OCI-LY3 (cell line): Measurements from ENCODE around the gene S100A7A.

ENCODE experiments used
- H2AFZ ChIP-seq: fragments of 200-600, 300-600 bp; shearing (Covaris generic); 2 replicates; pipeline ENCODE4 v1.6.0; 2014; ENCODE audit warnings: antibody characterized with exemption, low read depth, low read length
- H3K27ac ChIP-seq: fragments of 200-600, 300-600 bp; sonication (generic); 2 replicates; pipeline ENCODE4 v1.5.1; 2014; ENCODE audit warnings: mild to moderate bottlenecking, low read length, moderate library complexity, mixed read lengths
- H3K27me3 ChIP-seq: fragments of 200-600, 300-600 bp; sonication (generic); 2 replicates; pipeline ENCODE4 v1.6.1; 2014; ENCODE audit warnings: low read depth, low read length, mixed read lengths
- H3K36me3 ChIP-seq: fragments of 200-600, 300-600 bp; sonication (generic); replicated peaks from 2 replicates; pipeline ENCODE3; 2014; ENCODE audit warnings: low read depth, low read length, mixed read lengths
- H3K4me1 ChIP-seq: fragments of 300-600, 200-600 bp; sonication (generic); 2 replicates; pipeline ENCODE4 v1.6.1; 2014; ENCODE audit warnings: low read length, mixed read lengths
- H3K4me2 ChIP-seq: fragments of 200-600, 300-600 bp; sonication (generic); 2 replicates; pipeline ENCODE4 v1.6.1; 2014; ENCODE audit warnings: low read length, mixed read lengths
- H3K4me3 ChIP-seq: fragments of 300-600, 200-600 bp; sonication (generic); 2 replicates; pipeline ENCODE4 v1.5.1; 2014; ENCODE audit warnings: antibody characterized with exemption, mild to moderate bottlenecking, low read length, moderate library complexity
- H3K79me2 ChIP-seq: fragments of 300-600, 200-600 bp; shearing (Covaris generic); 2 replicates; pipeline ENCODE4 v1.6.1; 2014; ENCODE audit warnings: mild to moderate bottlenecking, low read length, mixed read lengths
- H3K9ac ChIP-seq: fragments of 300-600, 200-600 bp; shearing (Covaris generic); 2 replicates; pipeline ENCODE4 v1.6.0; 2014; ENCODE audit warnings: mild to moderate bottlenecking, low read length, moderate library complexity
- H3K9me3 ChIP-seq: fragments of 200-600, 300-600 bp; shearing (Covaris generic); 2 replicates; pipeline ENCODE4 v1.6.1; 2014; ENCODE audit warnings: low read length, mixed read lengths; ENCODE audit not compliant: insufficient read depth
- H4K20me1 ChIP-seq: fragments of 200-600, 300-600 bp; sonication (generic); 2 replicates; pipeline ENCODE4 v1.6.1; 2016; ENCODE audit warnings: low read length, mixed read lengths; ENCODE audit not compliant: insufficient read depth
- EZH2phosphoT487 ChIP-seq: fragments of 200-600 bp; shearing (Covaris generic); IDR thresholded peaks from 2 replicates; pipeline ENCODE4 v1.6.1; 2018; ENCODE audit warnings: antibody characterized with exemption, mixed run types, low read depth
- TF ChIP-seq, protein P1 (sequence below): fragments of 200-600, 300-600 bp; sonication (generic); IDR thresholded peaks from 2 replicates; pipeline ENCODE4 v1.5.1; 2014; ENCODE audit warnings: antibody characterized with exemption, low read length, low read depth

The S100A7A gene

GRCh38 chr1:153379591-153379990 is 36.7 kb upstream of the S100A7A start:
- H3K4me1 ChIP-seq, result no peaks in the 10 kb centered on the region
- H4K20me1 ChIP-seq, result no peaks in the 10 kb centered on the region
- H3K36me3 ChIP-seq, result no peaks in the 10 kb centered on the region
- no peak overlapping the region for H3K4me2 ChIP-seq
- peaks cover 68% of the 10 kb centered on the region for H3K27me3 ChIP-seq
- no peak overlapping the region for H3K9ac ChIP-seq
- H3K79me2 ChIP-seq, result no peaks in the 10 kb centered on the region
- H2AFZ ChIP-seq, result no peak overlapping the region
- no peak for TF ChIP-seq EZH2phosphoT487
- TF ChIP-seq, protein P1, sequence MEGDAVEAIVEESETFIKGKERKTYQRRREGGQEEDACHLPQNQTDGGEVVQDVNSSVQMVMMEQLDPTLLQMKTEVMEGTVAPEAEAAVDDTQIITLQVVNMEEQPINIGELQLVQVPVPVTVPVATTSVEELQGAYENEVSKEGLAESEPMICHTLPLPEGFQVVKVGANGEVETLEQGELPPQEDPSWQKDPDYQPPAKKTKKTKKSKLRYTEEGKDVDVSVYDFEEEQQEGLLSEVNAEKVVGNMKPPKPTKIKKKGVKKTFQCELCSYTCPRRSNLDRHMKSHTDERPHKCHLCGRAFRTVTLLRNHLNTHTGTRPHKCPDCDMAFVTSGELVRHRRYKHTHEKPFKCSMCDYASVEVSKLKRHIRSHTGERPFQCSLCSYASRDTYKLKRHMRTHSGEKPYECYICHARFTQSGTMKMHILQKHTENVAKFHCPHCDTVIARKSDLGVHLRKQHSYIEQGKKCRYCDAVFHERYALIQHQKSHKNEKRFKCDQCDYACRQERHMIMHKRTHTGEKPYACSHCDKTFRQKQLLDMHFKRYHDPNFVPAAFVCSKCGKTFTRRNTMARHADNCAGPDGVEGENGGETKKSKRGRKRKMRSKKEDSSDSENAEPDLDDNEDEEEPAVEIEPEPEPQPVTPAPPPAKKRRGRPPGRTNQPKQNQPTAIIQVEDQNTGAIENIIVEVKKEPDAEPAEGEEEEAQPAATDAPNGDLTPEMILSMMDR, result no peak
- no peak overlapping the region for H3K4me3 ChIP-seq
- no peaks in the 10 kb centered on the region for H3K9me3 ChIP-seq
- no peak overlapping the region for H3K27ac ChIP-seq

DNA sequence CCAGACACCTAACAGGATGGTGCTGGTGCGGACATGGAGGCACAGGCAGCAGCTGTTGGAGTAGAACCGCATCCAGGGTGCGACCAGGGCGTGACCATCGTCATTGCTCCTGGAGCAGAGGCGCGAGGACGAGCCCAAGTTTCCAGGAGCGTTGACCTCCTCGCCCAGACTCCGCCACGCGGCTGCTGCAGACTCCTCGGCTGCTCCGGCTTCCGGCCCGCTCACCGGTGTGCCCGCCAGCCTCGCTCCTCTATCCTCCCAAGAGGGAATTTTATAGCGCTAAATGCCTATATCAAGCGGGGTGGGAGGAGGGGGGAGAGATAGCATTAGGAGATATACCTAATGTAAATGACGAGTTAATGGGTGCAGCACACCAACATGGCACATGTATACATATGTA is 35.6 kb upstream of the S100A7A start:
- H3K79me2 ChIP-seq, result no peaks in the 10 kb centered on the region
- TF ChIP-seq, protein P1, result no peak
- TF ChIP-seq EZH2phosphoT487, result no peak
- H4K20me1 ChIP-seq, result no peaks in the 10 kb centered on the region
- H3K9ac ChIP-seq, result no peak overlapping the region
- H3K4me1 ChIP-seq, result no peaks in the 10 kb centered on the region
- H3K4me2 ChIP-seq, result no peak overlapping the region
- no peaks in the 10 kb centered on the region for H3K9me3 ChIP-seq
- H3K27me3 ChIP-seq, result peaks cover 72% of the 10 kb centered on the region
- no peaks in the 10 kb centered on the region for H3K36me3 ChIP-seq
- H2AFZ ChIP-seq, result no peak overlapping the region
- H3K4me3 ChIP-seq, result no peak overlapping the region
- no peak overlapping the region for H3K27ac ChIP-seq

DNA sequence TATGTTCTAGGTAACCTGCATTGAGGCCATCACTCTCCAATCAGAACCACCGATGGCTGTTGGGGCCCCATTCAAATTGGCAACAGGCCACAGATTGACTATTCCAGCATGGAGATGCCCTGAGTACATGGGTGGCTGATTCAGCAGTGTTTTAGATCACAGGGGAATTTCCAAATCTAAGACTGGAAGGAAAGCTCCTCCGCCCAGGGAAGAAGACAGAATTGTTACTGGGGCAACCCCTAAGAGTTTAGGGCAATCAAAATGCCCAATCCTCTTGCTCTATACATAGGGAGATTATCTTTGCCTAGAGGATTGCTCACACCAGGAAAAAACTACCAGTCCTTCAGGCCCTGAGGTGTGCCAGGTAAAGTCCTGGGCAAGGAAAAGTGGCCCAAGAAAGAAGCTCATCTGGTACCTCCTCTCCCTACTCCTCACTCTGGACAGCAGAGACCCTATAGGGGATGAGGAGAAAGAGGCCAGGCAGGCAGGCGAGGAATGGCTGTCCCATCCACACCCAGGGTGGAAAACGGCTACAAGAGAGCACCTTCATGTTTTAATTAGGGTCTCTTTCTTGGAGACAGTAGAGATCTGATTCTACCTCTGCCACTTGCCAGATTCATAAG is 31.3 kb upstream of the S100A7A start:
- no peaks in the 10 kb centered on the region for H3K79me2 ChIP-seq
- H3K9me3 ChIP-seq, result no peaks in the 10 kb centered on the region
- TF ChIP-seq, protein P1, result no peak
- TF ChIP-seq EZH2phosphoT487, result no peak
- no peaks in the 10 kb centered on the region for H3K36me3 ChIP-seq
- H3K4me3 ChIP-seq, result no peak overlapping the region
- no peak overlapping the region for H3K9ac ChIP-seq
- H2AFZ ChIP-seq, result no peak overlapping the region
- H3K27me3 ChIP-seq, result peaks cover 78% of the 10 kb centered on the region
- no peaks in the 10 kb centered on the region for H3K4me1 ChIP-seq
- H4K20me1 ChIP-seq, result no peaks in the 10 kb centered on the region
- no peak overlapping the region for H3K4me2 ChIP-seq
- H3K27ac ChIP-seq, result no peak overlapping the region

DNA sequence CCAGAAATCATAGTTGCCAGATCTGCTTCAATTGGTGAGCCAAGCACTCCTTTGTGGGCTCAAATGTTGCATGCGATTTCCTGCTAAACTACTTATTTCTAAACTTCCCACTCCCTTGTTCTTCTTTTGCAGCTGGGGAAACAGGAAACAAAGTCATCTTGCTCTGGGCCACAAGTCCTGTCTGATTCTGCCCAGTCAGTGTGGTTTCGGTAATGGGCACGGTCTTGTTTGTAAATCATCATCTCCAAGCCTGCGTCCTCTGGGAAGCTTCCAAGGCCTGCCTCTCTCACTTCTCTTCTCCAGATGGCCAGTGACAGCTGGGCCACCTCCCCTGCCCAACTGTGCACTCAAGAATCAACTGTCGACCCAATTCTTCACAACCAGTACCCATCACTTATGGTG is 29.8 kb upstream of the S100A7A start:
- Histone ChIP-seq H3K27ac (no peak overlapping the region), H3K4me3 (no peak overlapping the region), H3K9me3 (no peaks in the 10 kb centered on the region), H4K20me1 (no peaks in the 10 kb centered on the region), H3K36me3 (no peaks in the 10 kb centered on the region), H3K27me3 (peaks cover 85% of the 10 kb centered on the region), H2AFZ (no peak overlapping the region), H3K4me1 (no peaks in the 10 kb centered on the region), H3K4me2 (no peak overlapping the region), H3K79me2 (no peaks in the 10 kb centered on the region), H3K9ac (no peak overlapping the region)
- TF ChIP-seq, protein P1, result no peak
- no peak for TF ChIP-seq EZH2phosphoT487
